ENCODE measurements around the gene DEDD.

Gene DEDD

DNA sequence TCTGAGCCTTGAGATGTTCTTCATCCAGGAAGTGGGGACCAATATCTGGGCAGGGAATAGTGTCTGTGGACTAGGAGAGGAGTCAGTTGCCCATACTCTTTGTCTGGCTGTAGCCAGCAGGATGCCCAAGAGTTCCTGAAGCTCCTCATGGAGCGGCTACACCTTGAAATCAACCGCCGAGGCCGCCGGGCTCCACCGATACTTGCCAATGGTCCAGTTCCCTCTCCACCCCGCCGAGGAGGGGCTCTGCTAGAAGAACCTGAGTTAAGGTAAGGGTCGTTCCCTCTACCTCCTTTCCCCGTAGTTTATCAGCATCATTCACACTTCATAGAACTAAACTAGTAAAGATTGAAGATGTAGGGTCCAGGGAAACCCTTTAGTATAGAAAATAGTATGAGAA lies 30.3 kb upstream of the DEDD start:
- DNase-seq, result no peak

DNA sequence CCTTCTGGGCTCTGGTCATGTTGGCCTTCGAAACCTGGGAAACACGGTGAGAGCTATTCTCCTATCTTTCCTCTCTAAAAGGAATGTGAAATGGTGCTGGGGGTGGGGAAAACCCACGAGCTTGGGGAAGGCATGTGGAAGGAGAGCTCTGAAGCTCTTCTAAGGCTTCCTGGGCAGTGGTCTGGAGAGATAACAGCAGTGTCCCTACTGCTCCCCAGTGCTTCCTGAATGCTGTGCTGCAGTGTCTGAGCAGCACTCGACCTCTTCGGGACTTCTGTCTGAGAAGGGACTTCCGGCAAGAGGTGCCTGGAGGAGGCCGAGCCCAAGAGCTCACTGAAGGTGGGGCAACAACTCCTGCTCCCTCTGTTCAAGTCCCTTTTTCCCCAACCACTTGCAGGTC lies 29.6 kb upstream of the DEDD start:
- no peak for DNase-seq

DNA sequence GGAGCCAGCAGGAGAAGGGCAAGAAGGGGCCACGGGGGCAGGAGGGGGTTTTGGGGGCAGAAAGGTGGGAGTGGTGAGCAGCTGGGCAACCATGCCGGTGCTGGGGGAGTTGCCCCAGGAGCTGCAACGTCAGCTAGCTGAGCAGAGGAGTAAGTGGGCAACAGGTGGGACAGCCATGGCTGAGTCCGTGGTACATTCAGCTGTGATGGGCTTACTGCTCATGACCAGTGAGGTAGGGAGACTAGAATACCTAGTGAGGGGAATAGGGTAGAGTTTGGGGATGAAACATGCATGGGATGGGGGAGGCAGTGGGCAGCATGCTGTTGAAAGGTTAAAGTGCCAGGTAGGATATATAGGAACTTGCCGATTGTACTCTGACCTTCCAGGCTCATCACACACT lies 29.2 kb upstream of the DEDD start:
- DNase-seq, result no peak

DNA sequence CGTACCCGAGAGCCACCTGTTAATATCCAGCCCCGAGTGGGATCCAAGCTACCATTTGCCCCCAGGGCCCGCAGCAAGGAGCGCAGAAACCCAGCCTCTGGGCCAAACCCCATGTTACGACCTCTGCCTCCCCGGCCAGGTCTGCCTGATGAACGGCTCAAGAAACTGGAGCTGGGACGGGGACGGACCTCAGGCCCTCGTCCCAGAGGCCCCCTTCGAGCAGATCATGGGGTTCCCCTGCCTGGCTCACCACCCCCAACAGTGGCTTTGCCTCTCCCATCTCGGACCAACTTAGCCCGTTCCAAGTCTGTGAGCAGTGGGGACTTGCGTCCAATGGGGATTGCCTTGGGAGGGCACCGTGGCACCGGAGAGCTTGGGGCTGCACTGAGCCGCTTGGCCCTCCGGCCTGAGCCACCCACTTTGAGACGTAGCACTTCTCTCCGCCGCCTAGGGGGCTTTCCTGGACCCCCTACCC lies 28.2 kb upstream of the DEDD start:
- DNase-seq, result no peak

DNA sequence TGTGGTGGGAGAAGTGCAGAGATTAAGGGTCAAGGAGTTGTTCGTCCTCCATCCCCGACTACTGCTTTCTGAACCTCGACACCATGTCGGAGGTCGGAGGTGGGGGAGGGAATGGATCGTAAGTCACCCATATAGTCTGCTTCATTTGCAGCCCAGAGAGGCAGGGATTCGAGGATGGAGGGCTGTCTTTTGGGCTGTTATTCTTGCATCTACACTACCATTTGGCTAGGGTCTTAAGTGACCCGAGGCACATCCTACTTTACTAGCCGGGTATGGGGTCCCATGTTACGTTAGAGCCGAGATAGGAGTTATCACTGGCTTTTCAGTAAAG lies 27.4 kb upstream of the DEDD start:
- no peak for DNase-seq

DNA sequence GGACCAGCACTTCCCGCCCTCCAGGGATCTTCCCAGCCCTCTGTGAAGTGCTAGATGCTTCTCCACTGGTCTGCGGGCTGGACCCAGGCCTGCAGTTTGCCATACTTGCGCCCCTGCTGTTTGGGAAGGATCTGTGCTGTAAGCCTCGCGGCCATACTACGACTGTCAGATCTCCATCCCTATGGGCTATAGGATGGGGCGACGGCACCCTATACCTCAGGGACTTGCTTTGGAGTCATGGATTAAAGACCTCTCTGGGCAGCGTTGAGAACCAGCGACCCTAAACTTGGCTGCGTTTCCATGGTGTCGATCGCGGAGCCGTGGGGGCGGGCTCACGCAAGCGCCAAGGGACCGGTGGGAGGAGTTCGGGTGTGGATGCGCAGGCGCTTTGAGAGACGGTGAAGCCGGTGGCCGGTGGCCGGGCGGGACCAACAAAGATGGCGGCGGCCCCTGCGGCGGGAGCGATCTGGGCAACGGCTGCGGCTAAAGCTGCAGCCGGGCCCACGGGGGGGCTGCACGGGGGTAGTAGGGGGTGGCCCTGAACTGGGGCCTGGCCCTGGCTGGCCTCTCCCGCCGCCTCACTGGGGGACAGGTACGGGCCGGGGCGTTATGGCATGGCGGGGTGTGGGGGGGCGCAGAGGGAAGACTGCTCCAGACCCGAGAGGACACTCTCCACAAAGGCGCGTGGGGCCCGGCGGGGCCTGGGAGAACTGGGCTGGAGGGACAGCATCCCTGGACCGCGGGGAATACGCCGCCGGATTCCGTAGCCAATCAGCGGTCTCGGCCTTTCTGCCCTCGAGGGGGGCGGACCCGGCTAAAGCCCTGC lies 26.8 kb upstream of the DEDD start, which contains the start of gene USP21:
Gene USP21, plus strand, starts transcription at position 414 of the 826 bp plus-strand sequence. CDS start 1,141 bp downstream, outside the sequence.
- peak; percentile 79 to 88 (median 86) for DNase-seq

DNA sequence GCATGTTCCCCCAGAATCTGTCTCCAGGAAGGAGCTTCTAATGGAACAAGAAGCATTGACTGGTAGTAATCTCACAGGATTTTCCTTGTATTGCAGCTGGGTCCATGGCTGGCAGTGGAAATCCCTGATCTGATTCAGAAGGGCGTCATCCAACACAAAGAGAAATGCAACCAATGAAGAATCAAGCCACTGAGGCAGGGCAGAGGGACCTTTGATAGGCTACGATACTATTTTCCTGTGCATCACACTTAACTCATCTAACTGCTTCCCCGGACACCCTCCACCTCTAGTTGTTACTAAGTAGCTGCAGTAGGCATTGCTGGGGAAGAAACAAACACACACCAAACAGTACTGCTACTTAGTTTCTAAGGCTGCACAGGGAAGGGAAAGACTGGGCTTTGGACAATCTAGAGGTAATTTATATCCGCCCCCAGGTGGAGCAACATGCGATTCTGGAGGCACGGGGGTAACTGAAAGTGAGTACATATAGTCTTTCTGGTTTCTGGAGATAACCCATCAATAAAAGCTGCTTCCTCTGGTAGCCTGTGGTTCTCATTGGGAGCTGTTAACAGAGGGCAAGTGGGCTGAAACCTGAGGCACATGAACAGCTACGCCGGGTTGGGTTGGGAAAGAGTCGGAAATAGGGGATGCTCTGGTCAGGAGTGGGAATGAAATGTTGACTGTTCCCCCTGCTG lies 26.0 kb upstream of the DEDD start:
- DNase-seq, result no peak

DNA sequence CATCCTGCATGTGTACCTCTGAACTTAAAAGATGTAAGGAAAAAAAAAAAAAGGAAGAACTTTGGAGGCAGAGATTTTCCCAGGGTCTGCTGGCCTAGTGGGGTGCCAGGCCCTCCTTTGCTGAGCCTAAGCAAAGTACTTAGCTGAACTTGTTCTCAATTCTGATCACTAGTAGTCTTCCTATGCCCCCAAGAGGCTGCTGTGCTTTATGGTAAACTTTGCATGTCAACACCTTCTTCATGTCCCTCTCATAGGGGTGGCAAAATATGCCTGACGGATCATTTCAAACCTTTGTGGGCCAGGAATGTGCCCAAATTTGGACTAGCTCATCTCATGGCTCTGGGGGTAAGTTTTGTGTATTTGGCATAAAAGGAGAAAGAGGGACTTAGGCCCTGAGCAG lies 25.4 kb upstream of the DEDD start:
- DNase-seq, result no peak

DNA sequence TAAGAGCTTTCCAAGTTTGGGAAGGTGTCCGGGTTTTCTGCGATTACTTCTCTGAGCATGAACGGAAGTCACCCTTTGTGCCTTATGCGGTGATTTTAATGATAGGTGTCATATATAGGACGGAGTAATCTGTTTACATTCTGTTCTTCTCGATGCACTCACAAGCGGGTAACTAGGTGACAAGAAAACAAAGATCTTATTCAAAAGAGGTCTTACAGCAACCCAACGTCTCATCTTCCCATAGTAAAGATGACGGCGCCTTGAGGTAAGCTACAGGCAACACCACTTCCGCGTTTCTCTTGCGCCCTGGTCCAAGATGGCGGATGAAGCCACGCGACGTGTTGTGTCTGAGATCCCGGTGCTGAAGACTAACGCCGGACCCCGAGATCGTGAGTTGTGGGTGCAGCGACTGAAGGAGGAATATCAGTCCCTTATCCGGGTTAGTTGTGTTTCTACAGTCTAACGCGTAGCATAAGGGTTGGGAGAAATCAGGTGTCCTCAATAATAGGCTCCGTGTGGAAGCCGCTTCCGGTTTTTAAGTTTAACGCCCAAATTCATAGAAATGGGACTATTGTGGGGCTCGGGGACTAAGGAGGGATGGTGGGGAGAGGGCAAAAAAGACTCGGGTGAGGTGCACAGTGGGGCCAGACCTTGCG lies 21.3 kb upstream of the DEDD start, which contains the start of gene UFC1:
Gene UFC1, plus strand, starts transcription at position 297 of the 656 bp plus-strand sequence. Its CDS starts 20 bp downstream, at position 317.
- DNase-seq, result peak; percentile 39 to 69 (median 62)

DNA sequence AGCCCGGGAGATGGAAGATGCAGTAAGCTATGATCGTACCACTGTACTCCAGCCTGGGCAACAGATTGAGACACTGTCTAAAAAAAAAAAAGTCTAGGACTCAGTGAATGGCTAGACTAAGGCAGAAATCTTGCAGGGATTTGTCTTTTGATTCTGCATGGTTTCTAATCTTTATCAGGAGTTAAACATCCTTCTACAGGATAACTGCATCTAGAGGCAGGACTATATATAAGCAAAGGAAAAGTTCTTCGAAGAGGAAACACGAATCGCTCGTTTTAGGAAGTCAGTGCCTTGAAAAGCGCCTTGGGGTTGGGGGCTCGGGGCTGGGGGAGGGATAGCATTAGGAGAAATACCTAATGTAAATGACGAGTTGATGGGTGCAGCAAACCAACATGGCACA lies 20.7 kb upstream of the DEDD start:
- DNase-seq, result no peak

DNA sequence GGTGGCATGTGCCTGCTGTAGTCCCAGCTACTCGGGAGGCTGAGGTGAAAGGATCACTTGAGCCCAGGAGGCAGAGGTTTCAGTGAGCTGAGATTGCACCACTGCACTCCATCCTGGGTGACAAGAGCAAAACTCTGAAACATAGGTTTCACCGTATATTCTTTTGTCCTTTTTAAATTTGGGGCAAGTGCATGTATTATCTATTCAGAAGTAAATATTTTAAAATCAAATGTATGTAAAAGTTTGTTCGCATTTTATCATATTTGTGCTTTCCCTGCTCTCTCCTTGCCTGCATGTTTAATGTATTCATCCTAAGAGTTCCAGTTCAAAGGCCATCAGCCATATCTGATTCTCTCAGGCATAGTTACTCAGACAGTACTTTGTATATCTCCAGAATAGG lies 13.4 kb upstream of the DEDD start:
- no peak for DNase-seq

DNA sequence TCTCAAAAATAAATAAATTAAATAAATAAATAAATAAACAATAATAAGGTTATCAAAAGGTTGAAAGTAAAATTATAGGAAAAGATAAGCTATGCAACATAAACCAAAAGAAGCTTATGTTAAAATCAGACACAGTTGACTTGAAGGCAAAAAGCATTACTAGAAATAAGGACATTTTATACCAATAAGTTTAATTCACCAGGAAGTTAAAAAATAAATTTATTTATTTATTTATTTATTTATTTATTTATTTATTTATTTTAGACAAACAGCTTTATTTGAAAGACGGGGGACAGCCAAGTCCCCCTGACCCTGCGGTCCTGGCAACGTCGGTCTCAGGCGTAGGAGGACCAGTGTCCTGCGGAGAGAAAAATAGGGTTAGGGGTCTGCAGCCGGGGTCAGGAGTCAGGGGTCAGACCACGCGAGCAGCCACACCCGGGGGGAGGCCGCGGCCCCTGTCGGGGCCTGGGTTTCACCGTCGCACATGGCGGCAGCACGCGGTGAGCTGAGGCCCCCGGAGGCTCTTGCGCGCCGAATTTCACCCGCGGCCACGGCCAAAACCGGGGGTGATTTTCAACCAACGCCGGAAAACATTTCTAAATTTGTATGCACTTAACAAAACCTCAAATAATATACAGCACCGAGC lies 8.4 kb upstream of the DEDD start:
- DNase-seq, result no peak

DNA sequence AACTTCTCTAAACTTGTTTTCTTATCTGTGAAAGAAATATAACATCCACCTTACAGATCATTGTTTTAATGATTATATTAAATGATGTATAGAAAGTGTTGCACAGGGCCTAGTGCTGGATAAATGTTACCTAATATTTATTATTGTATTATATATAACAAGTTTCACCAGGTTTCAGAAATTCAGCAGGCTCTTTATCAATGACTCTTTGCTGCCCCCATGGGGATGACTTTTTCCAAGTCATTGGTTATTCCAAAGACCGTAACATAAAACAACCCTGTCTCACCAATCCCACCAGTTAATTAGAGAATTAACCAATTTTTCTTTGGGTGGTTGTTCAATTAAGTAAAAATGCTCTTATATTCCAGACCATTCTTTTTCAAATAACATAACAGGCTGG lies 7.3 kb upstream of the DEDD start:
- peak in 1 of 4 experiments; percentile 9 for DNase-seq

DNA sequence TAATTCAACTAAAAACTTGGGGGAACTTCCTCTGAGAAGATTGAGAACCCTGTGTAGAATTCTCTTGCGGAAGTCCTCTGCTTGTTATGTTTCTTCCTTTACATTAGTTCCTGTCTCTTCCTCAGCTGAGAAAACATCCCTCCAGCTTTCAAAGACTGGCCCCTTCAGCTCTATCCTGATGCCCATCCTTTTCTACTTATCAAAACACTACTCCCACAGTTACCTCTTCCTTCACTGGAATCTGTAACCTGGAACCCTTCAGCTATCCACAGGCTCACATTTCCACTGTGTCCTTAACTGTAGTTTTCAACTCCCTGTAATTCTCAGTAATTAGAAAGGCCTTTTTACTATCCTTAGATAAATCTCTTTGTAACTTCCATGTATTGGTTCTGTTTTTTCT lies 6.0 kb upstream of the DEDD start:
- DNase-seq, result no peak

DNA sequence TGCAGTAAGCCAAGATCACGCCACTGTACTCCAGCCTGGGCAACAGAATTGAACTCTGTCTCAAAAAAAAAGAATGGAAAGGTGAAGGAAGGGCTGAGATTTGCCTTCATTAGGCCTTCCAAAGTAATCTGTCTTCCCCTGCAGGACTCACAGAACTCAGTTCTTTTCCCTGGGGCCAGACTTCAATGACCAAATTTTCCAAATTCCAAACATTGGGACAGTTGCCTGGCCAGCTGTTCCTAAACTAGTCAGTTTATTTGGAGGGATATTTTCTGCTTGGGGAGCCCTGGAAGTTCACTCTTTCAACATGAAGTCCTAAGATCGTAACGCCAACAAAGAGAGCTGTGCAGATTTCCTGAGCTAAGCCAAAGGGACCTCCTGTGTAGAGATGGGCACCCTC lies 5.4 kb upstream of the DEDD start:
- no peak for DNase-seq

DNA sequence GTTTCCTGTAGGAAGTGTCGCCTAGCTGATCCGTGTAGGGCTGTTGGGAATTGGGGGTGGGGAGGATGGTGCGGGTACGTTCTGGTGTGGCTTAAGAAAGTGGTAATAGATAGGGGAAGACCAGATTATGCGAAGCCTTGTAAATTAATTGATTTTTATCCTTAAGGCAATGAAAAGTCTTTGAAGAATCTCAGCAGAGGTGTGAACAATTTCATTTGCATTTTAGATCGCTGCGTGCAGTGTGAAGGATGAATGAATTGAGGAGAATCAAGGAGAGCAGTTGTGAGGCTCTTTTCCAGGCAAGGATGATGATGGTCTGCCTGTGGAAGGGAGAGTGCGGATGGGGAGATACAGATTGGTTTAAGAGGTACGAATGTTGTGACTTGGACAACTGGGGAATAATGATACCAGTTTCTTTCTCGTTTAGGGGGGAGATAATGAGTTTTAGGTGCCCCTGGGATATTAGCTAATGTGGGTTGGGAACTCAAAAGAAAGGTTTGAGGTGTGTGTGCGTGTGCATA lies 813 bp upstream of the DEDD start:
- no peak for DNase-seq

DNA sequence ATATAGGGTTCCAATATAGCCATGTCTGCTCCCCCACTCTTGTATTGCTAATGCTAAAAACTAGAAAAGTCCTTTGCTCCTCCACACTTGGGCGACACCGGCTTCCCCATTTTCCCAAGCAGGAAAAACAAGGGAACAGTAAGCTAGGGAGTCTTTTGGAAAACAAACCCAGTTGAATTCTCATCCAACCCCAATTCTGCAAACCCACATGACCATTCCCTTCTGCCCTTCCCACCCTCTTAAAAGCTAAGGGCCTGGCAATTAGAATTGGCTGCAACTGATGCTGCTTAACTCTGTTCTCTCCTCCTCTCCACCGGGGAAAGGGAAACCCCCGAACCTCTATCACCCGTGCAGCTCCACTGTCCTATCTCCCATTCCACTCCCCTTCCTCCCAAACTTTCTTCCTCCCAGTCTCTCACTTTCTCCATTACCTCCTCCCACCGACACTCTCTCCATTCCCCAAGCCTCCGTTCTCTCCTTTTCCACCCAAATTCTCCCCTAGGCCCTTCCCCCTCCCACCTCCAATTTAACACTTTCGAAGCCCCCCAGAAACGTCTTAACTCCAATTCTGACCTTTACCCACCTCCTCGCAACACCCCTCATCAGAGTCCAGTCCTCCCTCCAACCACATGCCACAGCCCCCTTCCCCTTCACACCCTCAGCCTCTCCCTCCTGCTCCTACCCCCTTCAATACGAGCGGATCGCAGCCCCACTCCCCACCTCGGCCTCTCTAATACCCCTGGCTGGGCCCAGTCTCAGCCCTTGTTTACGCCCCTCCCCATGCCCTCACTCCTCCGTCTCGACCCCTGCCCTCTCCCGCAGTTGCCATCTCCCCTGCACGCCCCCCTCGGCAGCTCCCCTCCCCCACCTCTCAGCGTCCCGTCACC lies 701 bp downstream of the DEDD start:
- no peak for DNase-seq

DNA sequence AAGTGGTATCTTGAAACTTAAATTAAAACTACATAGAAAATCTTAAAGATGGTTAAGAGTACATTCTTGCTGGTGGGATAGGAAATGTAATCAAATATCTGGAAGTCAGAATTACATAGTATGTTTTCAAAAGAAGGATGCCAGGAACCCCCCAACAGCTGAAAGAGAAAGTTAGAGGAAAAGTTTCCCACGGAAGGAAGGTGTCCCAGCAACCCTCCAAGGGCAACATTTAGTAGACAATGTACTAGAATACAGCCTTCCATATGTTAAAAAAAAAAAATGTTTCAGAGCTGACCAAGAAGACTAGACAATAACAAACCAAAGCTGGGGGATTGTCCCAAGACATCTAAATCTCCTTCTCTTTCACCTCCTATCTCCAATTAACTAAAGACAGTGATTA lies 2.2 kb downstream of the DEDD start:
- no peak for DNase-seq

DNA sequence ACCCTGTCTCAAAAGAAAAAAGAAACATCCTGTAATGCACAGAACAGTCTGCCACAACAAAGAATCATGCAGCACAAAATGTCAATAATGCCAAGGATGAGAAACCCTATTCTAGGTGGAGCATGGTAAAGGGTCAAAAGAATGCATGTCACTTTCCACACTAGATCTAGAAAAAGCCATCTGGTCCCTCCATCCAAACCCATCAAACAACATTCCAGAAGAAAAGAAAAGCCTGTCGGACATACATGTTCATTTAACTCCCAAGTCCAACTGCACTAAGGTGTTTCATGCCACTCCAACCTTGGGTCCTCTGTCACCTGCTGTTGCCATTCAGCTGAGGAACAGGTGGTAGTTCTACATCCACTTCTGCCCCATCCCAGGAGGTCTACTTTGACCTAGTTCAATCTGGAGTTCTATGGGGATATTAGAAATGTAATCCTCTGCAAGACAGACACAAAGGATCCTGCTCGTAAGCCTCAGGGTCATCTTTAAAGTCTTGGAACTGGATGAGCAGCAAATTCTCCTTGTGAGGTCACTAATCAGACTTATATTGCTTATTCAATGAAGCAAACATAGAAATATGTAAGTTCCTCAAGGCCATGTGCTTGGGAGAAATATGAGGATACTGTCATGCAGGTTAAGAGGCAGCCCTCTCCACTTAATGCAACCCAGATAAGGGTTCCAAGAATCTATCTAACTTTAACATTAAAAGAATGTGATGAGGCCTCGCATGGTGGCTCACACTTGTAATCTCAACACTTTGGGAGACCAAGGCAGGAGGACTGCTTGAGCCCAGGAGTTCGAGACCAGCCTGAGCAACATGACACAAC lies 3.7 kb downstream of the DEDD start:
- DNase-seq, result no peak

DNA sequence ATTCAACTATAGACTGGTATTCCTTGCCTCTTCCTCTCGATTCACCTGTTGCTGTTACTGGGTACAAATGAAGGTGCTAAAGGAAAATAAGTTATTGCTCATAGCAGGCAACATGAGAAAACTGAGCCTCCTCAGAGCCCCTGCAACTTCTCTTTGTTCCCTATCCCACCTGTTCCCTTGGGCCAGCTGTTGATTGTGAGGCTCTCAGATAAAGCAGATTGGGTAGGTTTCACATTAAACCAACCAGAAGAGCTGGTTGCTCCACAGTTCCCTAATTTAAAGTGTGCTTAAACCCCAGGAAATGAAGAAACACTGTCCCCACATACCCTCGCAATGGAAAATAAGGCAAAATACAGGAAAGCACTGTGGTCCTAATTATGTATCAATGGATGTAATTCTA lies 4.8 kb downstream of the DEDD start:
- DNase-seq, result no peak

DNA sequence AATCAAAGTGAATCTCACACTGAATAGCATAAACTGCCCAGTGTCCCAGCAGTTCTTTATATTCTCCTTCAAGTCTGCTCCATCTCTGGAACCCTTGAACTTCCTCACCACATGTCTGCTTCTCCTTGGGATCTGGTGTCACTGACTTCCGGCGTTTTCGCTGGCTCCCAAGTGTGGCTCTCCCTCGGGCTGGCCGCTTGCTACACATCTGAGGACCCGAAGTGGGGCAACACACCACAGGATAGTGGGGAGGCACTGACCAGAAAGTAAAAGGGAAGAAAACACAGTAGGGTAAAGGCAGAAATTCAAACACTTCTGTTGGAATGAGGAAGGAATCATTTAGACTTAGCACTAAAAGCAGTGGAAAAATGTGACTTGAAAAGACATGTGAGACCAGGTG lies 9.5 kb downstream of the DEDD start:
- no peak for DNase-seq
